ENCODE results near the gene TMEM200A. TPM values are rescaled to one million over a fixed set of nuclear protein-coding genes. Genes with fewer than 3 reads are reported as not detected.

Gene TMEM200A
- total RNA-seq, 1 donor from 2014 or later: 18.4 TPM

GRCh38 chr6:130377915-130378314 is 12.1 kb downstream of the TMEM200A start:
- Mint-ChIP-seq H3K27me3 (no peaks in the 10 kb centered on the region), H3K27ac (peak overlapping the region; percentile 39), H3K4me3 (peak overlapping the region; percentile 11), H3K4me1 (ENCODE audit: unreplicated experiment) (peaks cover 8% of the 10 kb centered on the region), H3K36me3 (peaks cover 5% of the 10 kb centered on the region), H3K9me3 (no peaks in the 10 kb centered on the region)
- no peak for TF ChIP-seq CTCF (conservative IDR thresholded peaks at IDR 0.05)
- no peak for DNase-seq (ENCODE audit: extremely low spot score, unreplicated experiment)

- H3K27ac Mint-ChIP-seq: no peak overlapping the region
- DNase-seq (ENCODE audit: extremely low spot score, unreplicated experiment): no peak
- H3K4me1 Mint-ChIP-seq (ENCODE audit: unreplicated experiment): peaks cover 8% of the 10 kb centered on the region
- no peaks in the 10 kb centered on the region for H3K27me3 Mint-ChIP-seq
- no peak overlapping the region for H3K4me3 Mint-ChIP-seq
- H3K36me3 Mint-ChIP-seq: peaks cover 5% of the 10 kb centered on the region
- no peak for TF ChIP-seq CTCF (conservative IDR thresholded peaks at IDR 0.05)
- H3K9me3 Mint-ChIP-seq: no peaks in the 10 kb centered on the region
Measured at GRCh38 chr6:130379223-130379622, 13.4 kb downstream of the TMEM200A start.

GRCh38 chr6:130381012-130381411 is 15.2 kb downstream of the TMEM200A start:
- Mint-ChIP-seq H3K36me3 (no peaks in the 10 kb centered on the region), H3K27me3 (no peaks in the 10 kb centered on the region), H3K4me1 (ENCODE audit: unreplicated experiment) (peaks cover 12% of the 10 kb centered on the region), H3K27ac (no peak overlapping the region), H3K4me3 (no peak overlapping the region), H3K9me3 (no peaks in the 10 kb centered on the region)
- DNase-seq (ENCODE audit: extremely low spot score, unreplicated experiment): no peak
- no peak for TF ChIP-seq CTCF (conservative IDR thresholded peaks at IDR 0.05)

GRCh38 chr6:130381459-130382380 is 15.9 kb downstream of the TMEM200A start:
- no peaks in the 10 kb centered on the region for H3K36me3 Mint-ChIP-seq

GRCh38 chr6:130382872-130383490 is 17.2 kb downstream of the TMEM200A start:
- no peak for TF ChIP-seq CTCF (conservative IDR thresholded peaks at IDR 0.05)
- Mint-ChIP-seq H3K4me3 (no peak overlapping the region), H3K4me1 (ENCODE audit: unreplicated experiment) (peaks cover 18% of the 10 kb centered on the region), H3K36me3 (no peaks in the 10 kb centered on the region), H3K9me3 (no peaks in the 10 kb centered on the region), H3K27me3 (no peaks in the 10 kb centered on the region), H3K27ac (no peak overlapping the region)
- DNase-seq (ENCODE audit: extremely low spot score, unreplicated experiment): no peak

More at GRCh38 chr6:130381459-130382380, 15.9 kb downstream of the TMEM200A start:
- Mint-ChIP-seq H3K4me1 (ENCODE audit: unreplicated experiment) (peaks cover 18% of the 10 kb centered on the region), H3K27me3 (no peaks in the 10 kb centered on the region), H3K27ac (no peak overlapping the region), H3K9me3 (no peaks in the 10 kb centered on the region), H3K4me3 (no peak overlapping the region)
- DNase-seq (ENCODE audit: extremely low spot score, unreplicated experiment): no peak
- TF ChIP-seq CTCF (conservative IDR thresholded peaks at IDR 0.05): no peak
